MM.1S (cell line): ENCODE results near the gene PRR9.
A peak's percentile ranks its signal among the peaks of the same experiment; 100 is the strongest.

Experiments
- DNase-seq: peaks from one replicate; pipeline ENCODE4 v3.0.0-alpha.2; 2015
- H2AFZ ChIP-seq: fragments of 300-600 bp; sonication (generic); 2 replicates; pipeline ENCODE4 v1.6.0; 2016; ENCODE audit warnings: antibody characterized with exemption, low read length
- H3F3A ChIP-seq: fragments of 300-600 bp; sonication (generic); 2 replicates; pipeline ENCODE4 v1.6.1; 2016; ENCODE audit warnings: mild to moderate bottlenecking, antibody characterized with exemption, low read length, moderate library complexity, mixed read lengths; ENCODE audit not compliant: insufficient read depth
- H3K27ac ChIP-seq: fragments of 300-600 bp; sonication (generic); 2 replicates; pipeline ENCODE4 v1.5.1; 2016; ENCODE audit warnings: mild to moderate bottlenecking, low read length
- H3K27me3 ChIP-seq: fragments of 300-600 bp; sonication (generic); replicated peaks from 2 replicates; pipeline ENCODE4 v1.6.0; 2016; ENCODE audit warnings: low read length; ENCODE audit not compliant: insufficient read depth
- H3K36me3 ChIP-seq: fragments of 300-600 bp; sonication (generic); replicated peaks from 2 replicates; pipeline ENCODE4 v1.6.1; 2016; ENCODE audit warnings: mild to moderate bottlenecking, low read length, mixed read lengths; ENCODE audit not compliant: insufficient read depth
- H3K4me1 ChIP-seq: fragments of 300-600 bp; sonication (generic); 2 replicates; pipeline ENCODE4 v1.6.1; 2016; ENCODE audit warnings: low read length, mixed read lengths
- H3K4me2 ChIP-seq: fragments of 300-600 bp; sonication (generic); 2 replicates; pipeline ENCODE4 v1.6.0; 2016; ENCODE audit warnings: low read depth, low read length
- H3K4me3 ChIP-seq: fragments of 300-600 bp; sonication (generic); 2 replicates; pipeline ENCODE4 v1.5.1; 2016; ENCODE audit warnings: low read length, mixed read lengths
- H3K79me2 ChIP-seq: fragments of 300-600 bp; sonication (generic); 2 replicates; pipeline ENCODE4 v1.6.1; 2016; ENCODE audit warnings: mixed run types, low read length, mixed read lengths
- H3K9ac ChIP-seq: fragments of 300-600 bp; sonication (generic); 2 replicates; pipeline ENCODE4 v1.6.1; 2016; ENCODE audit warnings: low read length, mixed read lengths
- H3K9me2 ChIP-seq: fragments of 300-600 bp; sonication (generic); replicated peaks from 2 replicates; pipeline ENCODE4 v1.6.1; 2016; ENCODE audit warnings: mild to moderate bottlenecking, low read length, mixed read lengths; ENCODE audit not compliant: insufficient read depth
- H3K9me3 ChIP-seq: fragments of 300-600 bp; sonication (generic); replicated peaks from 2 replicates; pipeline ENCODE4 v1.6.1; 2016; ENCODE audit warnings: mild to moderate bottlenecking, low read length, mixed read lengths; ENCODE audit not compliant: insufficient read depth
- H4K20me1 ChIP-seq: fragments of 300-600 bp; sonication (generic); 2 replicates; pipeline ENCODE4 v1.6.1; 2016; ENCODE audit warnings: mild to moderate bottlenecking, low read length, moderate library complexity, mixed read lengths; ENCODE audit not compliant: insufficient read depth
- CTCF ChIP-seq: fragments of 300-600 bp; sonication (generic); IDR thresholded peaks from 2 replicates; pipeline ENCODE4 v1.5.1; 2016; ENCODE audit warnings: antibody characterized with exemption, low read length, mixed read lengths
- EZH2 ChIP-seq: fragments of 300-600 bp; sonication (generic); optimal IDR thresholded peaks from 2 replicates; pipeline ENCODE3; 2017; ENCODE audit warnings: low read depth, mild to moderate bottlenecking, antibody characterized with exemption, low read length, mixed read lengths
- EZH2phosphoT487 ChIP-seq: fragments of 300-600 bp; sonication (generic); IDR thresholded peaks from 2 replicates; pipeline ENCODE4 v1.6.1; 2018; ENCODE audit warnings: antibody characterized with exemption, low read length

Gene PRR9

GRCh38 chr1:153238527-153238926, 21.1 kb downstream of the PRR9 start:
- Histone ChIP-seq H3K4me2 (no peak overlapping the region), H3K27ac (no peak overlapping the region), H3K9me2 (no peaks in the 10 kb centered on the region), H3K9me3 (no peaks in the 10 kb centered on the region), H3K4me1 (no peaks in the 10 kb centered on the region), H2AFZ (no peak overlapping the region), H3K4me3 (no peak overlapping the region), H3K9ac (no peak overlapping the region), H4K20me1 (no peaks in the 10 kb centered on the region), H3K79me2 (no peaks in the 10 kb centered on the region), H3K36me3 (no peaks in the 10 kb centered on the region), H3K27me3 (0 out of 2 replicates have a peak, but pooled peaks cover 4% of the 10 kb centered on the region), H3F3A (no peaks in the 10 kb centered on the region)
- DNase-seq: no peak
- no peak for TF ChIP-seq EZH2
- TF ChIP-seq CTCF: peak; percentile 49
- TF ChIP-seq EZH2phosphoT487: no peak

GRCh38 chr1:153242160-153242559, 24.8 kb downstream of the PRR9 start:
- H3K9ac ChIP-seq: no peak overlapping the region
- H3F3A ChIP-seq: no peaks in the 10 kb centered on the region
- DNase-seq: no peak
- no peaks in the 10 kb centered on the region for H3K79me2 ChIP-seq
- no peak overlapping the region for H2AFZ ChIP-seq
- H3K27ac ChIP-seq: no peak overlapping the region
- no peaks in the 10 kb centered on the region for H4K20me1 ChIP-seq
- no peaks in the 10 kb centered on the region for H3K9me3 ChIP-seq
- no peaks in the 10 kb centered on the region for H3K27me3 ChIP-seq
- no peak for TF ChIP-seq EZH2
- H3K4me1 ChIP-seq: no peaks in the 10 kb centered on the region
- no peaks in the 10 kb centered on the region for H3K9me2 ChIP-seq
- no peak overlapping the region for H3K4me3 ChIP-seq
- no peaks in the 10 kb centered on the region for H3K36me3 ChIP-seq
- no peak overlapping the region for H3K4me2 ChIP-seq

DNA sequence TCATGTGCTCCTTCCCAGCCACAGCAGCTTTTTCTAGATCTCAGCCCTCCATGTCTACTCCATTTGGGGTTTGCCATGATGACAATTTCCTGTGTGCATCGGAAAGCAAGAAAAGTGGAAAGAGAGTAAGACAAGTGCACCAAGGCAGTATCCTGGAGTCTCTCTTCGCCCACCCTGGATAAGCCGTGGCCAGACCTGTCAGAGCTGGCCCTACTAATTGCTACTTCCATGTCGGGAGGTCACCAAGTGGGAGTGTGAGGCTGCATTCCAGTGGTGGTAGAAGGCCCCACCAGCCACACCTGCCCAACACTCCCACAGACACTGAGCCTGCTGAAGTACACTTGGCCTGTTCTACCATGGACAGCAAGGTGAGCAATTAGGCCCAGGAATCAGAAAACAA, 28.1 kb downstream of the PRR9 start:
- Histone ChIP-seq H4K20me1 (no peaks in the 10 kb centered on the region), H3K9me3 (no peaks in the 10 kb centered on the region), H3K4me2 (no peak overlapping the region), H3K79me2 (no peaks in the 10 kb centered on the region), H3K9me2 (no peaks in the 10 kb centered on the region), H3K27ac (no peak overlapping the region), H3F3A (no peaks in the 10 kb centered on the region), H3K9ac (no peak overlapping the region), H3K4me1 (no peaks in the 10 kb centered on the region), H3K4me3 (no peak overlapping the region), H3K36me3 (no peaks in the 10 kb centered on the region), H3K27me3 (no peaks in the 10 kb centered on the region), H2AFZ (no peak overlapping the region)
- no peak for DNase-seq
- TF ChIP-seq EZH2phosphoT487 (no peak), CTCF (no peak), EZH2 (no peak)

DNA sequence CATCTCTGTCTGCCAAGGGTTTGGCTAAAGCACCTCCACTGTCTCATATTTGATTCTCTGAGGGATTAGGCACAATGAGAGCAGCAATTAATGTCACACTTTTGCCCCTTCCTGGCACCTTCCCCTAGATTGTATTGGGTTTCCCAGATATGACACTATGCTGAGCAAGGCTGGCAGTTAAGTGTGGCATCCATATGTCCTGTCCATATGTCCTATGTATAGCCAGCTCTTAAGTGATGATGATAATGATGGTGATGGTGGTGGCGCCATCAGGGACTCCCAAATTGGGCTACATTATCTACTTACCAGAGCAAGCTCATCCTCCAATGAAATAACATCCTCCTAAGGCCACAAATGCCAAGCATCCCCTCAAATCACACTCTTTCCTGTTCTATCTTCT, 28.6 kb downstream of the PRR9 start:
- Histone ChIP-seq H3K4me2 (no peak overlapping the region), H3K9me3 (no peaks in the 10 kb centered on the region), H3K4me1 (no peaks in the 10 kb centered on the region), H4K20me1 (no peaks in the 10 kb centered on the region), H2AFZ (no peak overlapping the region), H3K27ac (no peak overlapping the region), H3K9me2 (no peaks in the 10 kb centered on the region), H3K4me3 (no peak overlapping the region), H3K36me3 (no peaks in the 10 kb centered on the region), H3K9ac (no peak overlapping the region), H3F3A (no peaks in the 10 kb centered on the region), H3K27me3 (no peaks in the 10 kb centered on the region), H3K79me2 (no peaks in the 10 kb centered on the region)
- TF ChIP-seq CTCF (no peak), EZH2phosphoT487 (no peak), EZH2 (no peak)
- DNase-seq: no peak
